C4-2B (cell line): ENCODE results near the gene LRFN2.

Experiments
- H3K27ac ChIP-seq: fragments of 450-650 bp; 2 replicates; pipeline ENCODE4 v1.5.1; 2017
- CTCF ChIP-seq: fragments of 450-650 bp; conservative IDR thresholded peaks from 2 replicates; pipeline ENCODE4 v1.5.1; 2017; ENCODE audit warnings: mild to moderate bottlenecking
- ZFX ChIP-seq: fragments of 450-650 bp; IDR thresholded peaks from 2 replicates; pipeline ENCODE4 v1.6.1; 2017

LRFN2 gene

GRCh38 chr6:40378725-40379074, 208.5 kb downstream of the LRFN2 start:
- TF ChIP-seq ZFX (no peak), CTCF (no peak)
- H3K27ac ChIP-seq = no peak overlapping the region

GRCh38 chr6:40378071-40378724, 209.0 kb downstream of the LRFN2 start:
- TF ChIP-seq CTCF (no peak), ZFX (no peak)
- no peak overlapping the region for H3K27ac ChIP-seq

- no peak overlapping the region; the same call in 1 of the 2 replicates for H3K27ac ChIP-seq
- TF ChIP-seq CTCF (no peak), ZFX (no peak)
Measured at GRCh38 chr6:40377173-40377806, 209.9 kb downstream of the LRFN2 start.

- no peak for TF ChIP-seq CTCF
- TF ChIP-seq ZFX = no peak
- no peak overlapping the region for H3K27ac ChIP-seq
Measured at GRCh38 chr6:40376113-40376650, 211.0 kb downstream of the LRFN2 start.

GRCh38 chr6:40373267-40373666, 213.9 kb downstream of the LRFN2 start:
- no peak for TF ChIP-seq CTCF
- no peak for TF ChIP-seq ZFX

GRCh38 chr6:40371621-40372020, 215.5 kb downstream of the LRFN2 start:
- TF ChIP-seq ZFX = no peak
- TF ChIP-seq CTCF = no peak
- H3K27ac ChIP-seq = no peak overlapping the region

More at GRCh38 chr6:40373267-40373666, 213.9 kb downstream of the LRFN2 start:
- no peak overlapping the region for H3K27ac ChIP-seq

GRCh38 chr6:40371095-40371494, 216.1 kb downstream of the LRFN2 start:
- H3K27ac ChIP-seq = no peak overlapping the region
- TF ChIP-seq ZFX (no peak), CTCF (no peak)
